ENCODE data around the gene ANKRD6. TPM values are rescaled to one million over a fixed set of nuclear protein-coding genes. Genes with fewer than 3 reads are reported as not detected.

Gene ANKRD6
- total RNA-seq, 1 experiment from 2014 or later, result 5.6 TPM

GRCh38 chr6:89475634-89476033 lies 42.7 kb downstream of the ANKRD6 start:
- Histone ChIP-seq H2BK120ac (ENCODE audit: low read depth, low read length, poor library complexity, severe bottlenecking) (no peak overlapping the region), H2BK12ac (ENCODE audit: insufficient read length, low read depth, low read length) (no peak overlapping the region), H3K18ac (ENCODE audit: insufficient read length, low read depth, low read length) (no peak overlapping the region), H3K79me1 (ENCODE audit: insufficient read depth, low read depth, low read length, poor library complexity, severe bottlenecking) (no peaks in the 10 kb centered on the region), H3T11ph (ENCODE audit: low read length) (no peak overlapping the region), H4K91ac (ENCODE audit: insufficient read length, low read depth, low read length) (no peak overlapping the region), H3K14ac (ENCODE audit: insufficient read depth, low read length) (no peak overlapping the region), H3K9ac (ENCODE audit: extremely low read depth, insufficient read length, low read length) (no peak overlapping the region), H2BK5ac (ENCODE audit: insufficient read length, low read length) (no peak overlapping the region), H2AK5ac (ENCODE audit: insufficient read length, low read length) (no peak overlapping the region), H3K79me2 (ENCODE audit: insufficient read depth, low read length) (no peaks in the 10 kb centered on the region), H3K23ac (ENCODE audit: insufficient read length, low read depth, low read length) (no peak overlapping the region), H3K9me3 (ENCODE audit: control insufficient read depth, low read depth, low read length) (no peaks in the 10 kb centered on the region), H3K4me1 (ENCODE audit: insufficient read depth, low read length) (no peaks in the 10 kb centered on the region), H3K4me2 (ENCODE audit: insufficient read depth, insufficient read length, low read length) (no peak overlapping the region), H4K8ac (replicated peaks; ENCODE audit: insufficient read length, low read depth, low read length) (no peak overlapping the region), H4K20me1 (ENCODE audit: control insufficient read depth, insufficient read depth, insufficient read length) (no peaks in the 10 kb centered on the region), H4K5ac (ENCODE audit: insufficient read length, low read depth, low read length) (no peak overlapping the region), H3K23me2 (ENCODE audit: insufficient read length, low read depth, low read length, poor library complexity, severe bottlenecking) (no peaks in the 10 kb centered on the region), H3K27me3 (ENCODE audit: insufficient read depth, low read length) (no peaks in the 10 kb centered on the region), H2BK15ac (ENCODE audit: low read depth, low read length) (no peak overlapping the region), H3K27ac (ENCODE audit: insufficient read length, low read depth, low read length) (no peak overlapping the region), H2AFZ (ENCODE audit: low read length) (no peak overlapping the region), H3K56ac (ENCODE audit: insufficient read length, low read depth, low read length) (no peak overlapping the region), H2BK20ac (ENCODE audit: low read depth, low read length, poor library complexity, severe bottlenecking) (no peak overlapping the region), H3K4ac (ENCODE audit: low read depth, low read length) (no peak overlapping the region)
- no peak overlapping the region for H3K4me3 Mint-ChIP-seq
- no peak for DNase-seq
- H3K27me3 Mint-ChIP-seq (ENCODE audit: low read depth), result no peaks in the 10 kb centered on the region
- TF ChIP-seq CTCF (conservative IDR thresholded peaks at IDR 0.05), result no peak
- H3K9me3 Mint-ChIP-seq, result no peaks in the 10 kb centered on the region; a peak in 1 of 5 replicates
- H3K36me3 Mint-ChIP-seq (ENCODE audit: insufficient read depth in 1 of 3, low read depth in 3 of 3), result no peaks in the 10 kb centered on the region
- H3K4me1 Mint-ChIP-seq, result peaks cover 4 to 5% of the 10 kb centered on the region in 2 experiments
- H3K27ac Mint-ChIP-seq, result no peak overlapping the region
